HG03103 (cell line): ENCODE measurements around the gene SLC24A4.

Experiments
- ATAC-seq: cut with Tn5 transposase; IDR thresholded peaks from one replicate; pipeline ENCODE4 v1.9.1; 2021; ENCODE audit warnings: low read depth; ENCODE audit not compliant: unreplicated experiment

SLC24A4 gene

DNA sequence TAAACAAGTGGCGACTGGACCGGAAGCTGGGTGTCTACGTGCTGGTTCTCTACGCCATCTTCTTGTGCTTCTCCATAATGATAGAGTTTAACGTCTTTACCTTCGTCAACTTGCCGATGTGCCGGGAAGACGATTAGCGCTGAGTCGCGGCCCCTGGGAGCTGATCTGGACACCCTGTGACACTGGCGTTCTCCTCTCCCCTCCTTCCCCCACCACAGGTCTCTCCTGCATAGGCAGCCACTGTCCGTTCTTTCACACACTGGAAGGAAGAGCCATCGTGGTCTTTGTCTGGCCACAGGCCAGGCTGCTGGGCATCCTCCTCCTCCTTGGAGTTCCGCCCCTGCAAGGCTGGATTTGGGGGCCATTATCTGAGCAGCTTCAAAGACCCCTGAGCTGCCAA lies 170.5 kb downstream of the SLC24A4 start:
- no peak for ATAC-seq

DNA sequence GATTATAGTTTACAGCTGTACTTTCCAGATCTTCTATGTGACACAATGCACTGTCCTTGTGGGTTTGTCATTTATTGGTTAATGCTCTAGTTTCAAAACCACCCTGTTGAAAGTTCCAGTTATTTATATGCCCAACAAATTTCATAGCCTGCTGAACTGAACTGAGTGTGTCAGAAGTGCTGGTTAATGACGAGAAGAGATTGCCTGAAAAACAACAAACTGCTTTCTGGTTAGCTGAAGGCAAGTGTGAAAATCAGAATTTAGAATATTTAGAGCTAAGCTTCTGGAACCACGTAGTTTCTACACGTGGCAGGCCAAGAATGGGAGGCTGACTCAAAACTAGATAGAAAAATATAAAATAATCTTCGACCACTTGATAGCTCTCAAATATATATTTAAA lies 171.5 kb downstream of the SLC24A4 start:
- ATAC-seq, result no peak

DNA sequence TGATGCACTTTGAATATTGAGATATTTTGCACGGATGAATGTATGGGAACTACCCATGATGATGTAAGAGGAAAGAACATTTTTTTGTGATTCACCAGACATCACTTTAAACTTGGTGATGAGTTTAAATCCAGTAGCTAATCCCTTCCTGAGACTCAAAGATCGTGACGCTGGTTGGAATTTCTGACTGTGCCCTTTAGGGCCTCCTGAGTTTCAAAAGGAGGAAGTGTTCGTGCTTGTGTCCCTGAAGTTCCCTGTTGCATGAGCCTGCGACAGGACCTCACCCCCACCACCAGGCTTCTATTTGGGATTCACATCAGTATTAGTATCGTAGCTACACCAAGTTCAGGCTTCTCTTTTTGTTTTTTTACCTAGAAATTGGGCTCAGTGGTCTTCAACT lies 172.1 kb downstream of the SLC24A4 start:
- ATAC-seq, result no peak

DNA sequence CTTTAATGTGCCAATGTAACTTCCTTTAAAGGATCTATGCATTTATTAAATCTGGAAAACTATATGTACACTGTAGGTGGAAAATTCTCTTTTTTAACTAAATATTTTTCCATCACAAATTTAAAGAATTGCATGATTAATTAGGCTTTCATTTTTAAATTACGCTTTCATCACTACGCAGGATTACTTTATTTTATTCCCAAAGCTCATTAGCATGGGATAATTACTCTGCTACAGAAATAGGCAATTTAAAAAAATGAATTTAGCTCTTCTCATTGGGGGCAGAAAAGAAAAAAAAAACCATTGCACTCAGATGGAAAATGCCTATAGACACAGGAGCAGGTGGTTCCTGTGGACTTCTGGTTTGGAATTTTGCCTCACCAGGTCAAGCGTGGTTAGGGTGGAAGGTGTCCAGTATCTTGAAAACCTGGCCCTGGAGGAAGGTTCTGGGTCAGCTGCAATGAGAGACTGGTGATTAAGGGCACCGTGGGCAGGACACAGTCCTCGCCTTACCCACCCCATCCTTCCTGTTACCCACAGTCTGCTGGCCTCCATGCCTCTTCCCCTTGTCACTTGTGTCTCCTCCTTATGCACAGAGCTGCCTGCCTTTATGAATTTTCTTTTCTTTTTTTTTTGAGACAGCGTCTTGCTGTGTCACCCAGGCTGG lies 173.4 kb downstream of the SLC24A4 start:
- no peak for ATAC-seq

DNA sequence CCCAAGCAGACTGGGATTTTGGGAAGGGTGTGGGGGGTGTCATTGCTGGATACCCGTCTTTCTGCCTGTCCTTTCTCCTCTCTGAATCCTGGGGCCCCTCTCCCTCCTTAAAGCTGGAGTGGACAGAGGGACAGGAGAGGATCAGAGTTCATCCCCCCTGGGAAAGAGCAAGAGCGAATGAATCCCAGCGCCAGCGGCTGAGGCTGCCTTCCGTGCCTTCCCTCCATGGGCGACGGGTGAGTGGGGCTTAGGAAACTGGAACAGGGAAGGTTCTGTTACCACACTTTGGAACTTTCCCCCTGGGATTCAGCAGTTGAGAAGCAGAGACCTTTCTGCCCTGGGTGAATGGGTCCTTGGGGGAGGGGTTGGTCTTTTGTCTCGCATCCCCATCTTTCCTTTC lies 174.4 kb downstream of the SLC24A4 start:
- ATAC-seq, result no peak

DNA sequence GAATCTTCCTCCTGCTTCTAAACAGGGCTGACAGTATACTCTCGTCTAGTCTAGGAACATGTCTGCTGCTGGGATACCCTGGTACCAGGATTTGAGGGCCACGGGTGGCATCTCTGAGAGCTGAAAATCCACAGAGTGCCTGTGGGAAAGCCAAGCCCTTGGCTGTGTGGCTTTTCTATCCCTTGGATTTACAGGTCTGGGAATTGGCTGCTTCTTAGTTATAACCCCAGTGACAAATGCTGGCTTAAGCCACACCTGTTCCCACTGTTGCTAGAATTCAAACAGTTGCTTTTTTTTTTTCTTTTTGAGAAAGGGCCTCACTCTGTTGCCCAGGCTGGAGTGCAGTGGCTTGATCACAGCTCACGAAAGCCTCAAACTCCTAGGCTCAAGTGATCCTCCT lies 176.3 kb downstream of the SLC24A4 start:
- ATAC-seq, result no peak

DNA sequence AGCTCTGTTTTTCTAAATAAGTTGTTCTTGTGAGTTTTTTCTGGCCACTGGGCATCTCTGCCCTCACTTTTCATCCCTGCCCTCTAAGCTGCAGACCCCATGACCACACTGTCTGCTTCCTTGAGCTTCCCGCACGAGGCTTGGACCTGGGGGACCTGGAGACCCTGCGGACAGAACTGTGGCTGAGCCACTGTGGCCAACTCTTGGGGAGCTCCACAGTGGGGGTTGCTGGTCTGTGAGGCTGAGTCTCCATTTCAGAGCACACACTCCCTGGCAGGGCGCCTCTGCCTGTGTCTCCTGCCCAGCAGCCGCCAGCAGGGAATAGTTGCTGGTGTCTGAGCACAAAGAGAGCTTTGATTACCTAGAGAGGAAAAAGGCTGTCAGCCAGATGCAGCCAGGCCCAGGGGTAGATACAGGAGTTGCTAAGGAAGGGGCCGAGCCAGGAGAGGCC lies 177.6 kb downstream of the SLC24A4 start:
- no peak for ATAC-seq

DNA sequence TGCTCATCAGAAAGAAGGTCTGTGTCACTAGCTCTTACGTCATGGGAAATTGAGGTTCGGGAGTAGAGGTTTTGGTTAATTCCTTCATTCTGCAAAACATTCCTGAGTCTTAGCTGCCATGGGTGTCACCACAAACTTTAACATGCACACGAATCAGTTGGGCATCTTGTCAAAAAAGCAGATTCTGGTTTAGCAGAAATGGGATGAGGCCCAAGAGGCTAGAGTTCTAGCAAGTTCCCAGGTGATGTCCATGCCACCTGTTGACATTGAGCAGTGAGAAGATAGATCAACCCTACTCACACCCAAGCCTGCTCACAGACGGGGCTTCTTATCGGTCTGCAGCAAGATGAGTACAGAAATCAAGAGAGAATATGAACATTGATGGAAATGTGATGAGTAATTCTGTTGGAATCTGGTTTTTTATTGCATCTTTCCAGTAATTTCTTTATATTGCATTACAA lies 179.0 kb downstream of the SLC24A4 start:
- no peak for ATAC-seq

DNA sequence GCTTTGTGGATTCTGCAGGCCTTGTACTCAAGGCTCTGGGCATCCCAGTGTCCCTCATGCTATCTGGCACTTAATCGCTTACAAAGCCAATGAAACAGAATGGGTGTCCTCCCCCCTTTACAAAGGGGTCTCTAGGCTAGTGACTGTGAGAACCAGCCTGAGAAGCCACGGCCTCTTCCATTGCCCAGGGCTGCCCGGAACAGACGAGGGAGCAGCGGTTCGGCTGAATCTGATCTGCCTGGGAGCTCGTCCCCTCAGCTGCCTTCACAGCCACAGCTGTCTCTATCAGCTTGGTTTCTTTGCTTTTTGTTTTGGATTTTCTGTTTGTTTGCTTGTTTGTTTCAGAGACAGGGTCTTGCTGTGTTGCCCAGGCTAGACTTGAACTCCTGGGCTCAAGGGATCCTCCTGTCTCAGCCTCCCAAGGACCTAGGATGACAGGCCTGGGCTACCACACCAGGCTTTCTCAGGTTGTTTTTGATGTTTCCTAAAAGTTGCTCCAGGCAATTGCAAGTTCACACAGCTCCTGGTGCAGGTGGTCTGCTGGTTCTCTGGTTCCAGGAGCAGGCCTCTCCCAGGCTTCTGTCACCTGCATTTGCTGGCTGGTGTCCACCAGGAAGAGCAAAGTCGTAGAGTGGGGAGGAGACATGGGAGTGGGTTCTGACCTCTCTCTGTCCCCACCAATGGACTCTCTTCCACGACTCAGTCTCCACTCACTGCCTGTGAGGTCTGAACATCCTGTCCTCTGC lies 179.7 kb downstream of the SLC24A4 start:
- ATAC-seq, result no peak

DNA sequence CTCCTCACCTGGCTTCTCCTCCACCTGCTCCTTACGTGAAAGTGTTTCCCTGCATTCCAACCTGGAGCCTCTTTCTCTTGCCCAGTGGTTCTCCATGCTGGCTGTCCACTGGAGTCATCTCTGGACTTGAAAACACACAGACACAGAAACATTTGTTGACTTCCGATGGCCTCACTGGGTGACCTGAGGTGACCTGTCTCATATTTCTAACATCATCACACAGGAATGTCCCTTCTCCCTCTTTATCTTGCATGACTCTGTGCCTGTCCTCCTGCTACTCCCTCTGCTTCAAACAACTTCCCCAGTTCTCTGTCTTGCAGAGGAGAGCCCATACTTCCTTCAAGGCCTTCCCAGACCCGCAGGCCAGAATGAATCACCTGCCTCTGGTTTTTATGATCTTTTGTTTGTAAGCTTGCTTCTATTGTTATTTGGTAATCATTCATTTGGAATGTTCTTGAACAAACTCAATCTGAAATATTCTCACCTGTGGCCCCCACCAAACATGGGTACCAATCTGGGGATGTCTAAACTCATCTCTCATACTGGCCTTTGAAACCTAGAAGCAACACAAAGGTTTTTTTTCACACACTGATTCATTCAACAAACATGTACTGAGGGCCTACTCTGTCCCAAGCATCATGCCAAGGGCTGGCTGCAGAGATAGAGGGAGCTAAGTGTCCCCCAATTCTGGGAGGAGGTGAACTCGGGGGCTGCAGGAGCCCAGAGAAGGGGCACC lies 181.0 kb downstream of the SLC24A4 start:
- no peak for ATAC-seq

DNA sequence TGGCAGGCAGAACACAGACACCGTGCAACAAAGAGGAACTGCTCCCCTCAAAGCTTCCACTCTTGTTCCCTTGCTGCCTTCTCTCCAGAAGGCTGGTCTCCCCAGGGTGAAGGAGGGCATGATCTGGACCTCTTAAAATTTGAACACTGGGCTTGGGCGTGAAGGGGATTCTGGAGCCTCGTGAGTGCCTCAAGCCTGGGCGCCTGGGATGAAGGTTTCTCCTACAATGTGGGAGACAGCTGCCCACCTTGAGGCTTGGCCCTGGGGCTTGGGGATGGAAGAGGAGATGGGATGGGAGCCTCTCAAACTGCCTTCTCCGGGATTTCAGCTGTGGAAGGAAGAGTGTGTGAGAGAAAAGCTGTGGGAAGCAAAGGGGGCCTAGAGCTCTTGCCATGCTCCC lies 182.9 kb downstream of the SLC24A4 start:
- ATAC-seq, result no peak

DNA sequence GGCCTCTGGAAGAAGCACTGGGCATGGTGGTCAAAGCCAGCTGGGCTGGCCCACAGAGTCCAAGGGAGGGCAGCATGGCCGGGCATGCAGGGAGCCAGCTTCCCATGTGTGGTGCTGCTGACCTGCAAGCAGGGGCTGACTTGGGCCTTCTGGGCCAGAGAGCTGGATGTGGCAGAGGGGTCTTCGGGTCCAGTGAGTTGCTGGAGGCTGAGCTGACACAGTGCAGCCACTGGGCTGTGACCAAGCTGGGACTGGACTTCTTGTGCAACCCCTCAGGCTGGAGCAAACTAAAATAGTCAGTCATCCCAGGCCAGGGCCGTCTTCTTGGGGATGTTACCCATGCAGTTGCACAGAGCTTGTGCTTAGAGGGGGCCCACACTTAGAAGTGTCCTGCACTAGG lies 183.3 kb downstream of the SLC24A4 start:
- ATAC-seq, result no peak

DNA sequence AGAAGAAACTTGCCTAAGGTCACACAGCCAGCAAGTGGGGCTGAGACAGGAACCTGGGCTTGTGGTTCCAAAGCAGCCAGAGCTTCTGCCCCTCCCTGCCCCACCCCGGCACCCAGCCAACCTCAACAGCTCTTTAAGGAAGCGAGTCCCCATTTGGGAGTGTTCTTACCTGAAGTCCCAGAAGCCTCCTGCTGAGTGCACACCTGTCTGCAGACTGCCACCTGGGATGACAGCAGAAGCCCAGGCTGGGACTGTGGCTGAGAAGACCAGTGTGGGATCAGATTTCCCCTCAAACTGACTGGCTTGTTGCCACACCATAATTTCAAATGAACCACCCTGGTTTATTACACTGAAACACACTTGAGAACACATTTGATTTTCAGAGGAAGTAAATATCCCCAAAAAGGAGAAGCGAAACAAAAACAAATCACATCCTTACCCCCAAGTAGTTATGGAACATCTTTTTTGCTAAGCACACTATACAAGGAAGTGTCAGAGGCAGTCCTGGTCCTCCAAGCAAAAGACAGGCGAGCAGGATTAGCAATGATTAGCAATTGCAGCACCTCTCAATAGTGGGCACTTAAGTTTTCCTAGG lies 184.3 kb downstream of the SLC24A4 start:
- peak; percentile 51 for ATAC-seq

DNA sequence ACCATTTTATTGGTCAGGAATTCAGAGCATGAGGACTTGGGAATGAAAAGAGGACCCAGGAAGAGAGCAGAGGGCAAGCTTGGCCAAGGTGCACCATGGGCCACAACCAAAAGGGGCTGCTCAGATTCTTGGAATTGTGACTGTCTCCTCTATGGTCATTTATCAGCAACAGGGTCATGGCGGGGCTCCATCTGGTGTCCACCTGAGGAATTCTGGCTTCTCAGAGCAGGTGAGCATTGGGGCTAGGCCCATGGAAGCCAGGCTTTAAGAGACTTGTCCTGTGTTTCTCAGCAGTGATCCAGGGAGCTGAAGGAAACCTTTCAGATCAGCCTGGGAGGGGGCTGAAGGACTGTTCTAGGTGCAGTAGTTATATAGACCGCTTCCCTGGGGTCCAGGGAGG lies 188.0 kb downstream of the SLC24A4 start:
- ATAC-seq, result no peak

DNA sequence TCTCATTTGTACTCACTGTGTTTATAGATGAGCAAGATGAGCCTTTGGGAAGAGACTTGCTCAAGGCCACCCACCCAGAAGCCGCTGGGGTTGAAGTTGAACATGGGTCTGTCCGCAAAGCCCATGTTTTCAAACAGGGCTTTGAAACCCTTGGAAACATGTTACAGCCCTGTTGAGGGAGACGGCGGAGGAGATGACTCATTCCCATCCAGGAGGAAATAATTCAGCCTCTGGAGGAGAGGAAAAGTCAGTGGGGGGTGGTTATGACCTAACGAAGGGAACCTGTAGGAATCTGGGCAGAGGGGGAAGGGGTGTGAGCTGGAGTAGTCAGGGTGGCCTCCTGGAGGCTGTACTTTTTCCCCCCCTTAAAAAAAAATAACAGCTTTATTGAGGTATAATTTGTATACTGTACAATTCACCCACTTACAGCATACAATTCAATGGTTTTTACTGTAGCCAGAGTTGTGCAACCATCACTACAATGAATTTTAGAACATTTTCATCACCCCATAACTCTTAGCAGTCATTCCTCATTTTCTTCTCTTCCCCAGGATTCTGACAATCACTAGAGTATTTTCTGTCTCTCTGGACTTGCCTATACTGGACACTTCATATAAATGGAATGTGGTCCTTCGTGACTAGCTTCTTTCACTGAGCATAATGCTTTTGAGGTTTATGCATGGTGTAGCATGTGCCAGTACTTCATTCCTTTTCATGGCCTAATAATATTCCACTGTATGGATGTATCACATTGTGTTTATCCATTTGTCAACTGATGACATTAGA lies 188.7 kb downstream of the SLC24A4 start:
- ATAC-seq, result no peak

DNA sequence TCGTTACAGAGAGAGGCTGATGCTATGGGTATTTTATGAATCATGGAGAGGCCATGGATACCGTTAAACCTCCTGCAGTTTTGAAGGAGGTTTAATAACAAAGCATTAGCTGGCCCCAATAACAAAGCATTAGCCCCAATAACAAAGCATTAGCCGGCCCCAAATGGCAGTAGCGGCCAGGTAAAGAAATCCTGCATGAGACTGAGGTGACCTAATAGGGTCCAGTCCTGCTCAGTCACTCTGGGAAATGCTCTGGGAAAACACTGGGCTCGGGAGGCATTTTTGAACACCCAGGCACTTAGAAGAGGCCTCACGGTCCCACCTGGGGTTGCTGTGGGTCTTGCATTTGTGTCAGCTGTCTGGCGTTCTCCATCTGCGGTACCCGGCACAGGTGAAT lies 189.8 kb downstream of the SLC24A4 start:
- no peak for ATAC-seq

DNA sequence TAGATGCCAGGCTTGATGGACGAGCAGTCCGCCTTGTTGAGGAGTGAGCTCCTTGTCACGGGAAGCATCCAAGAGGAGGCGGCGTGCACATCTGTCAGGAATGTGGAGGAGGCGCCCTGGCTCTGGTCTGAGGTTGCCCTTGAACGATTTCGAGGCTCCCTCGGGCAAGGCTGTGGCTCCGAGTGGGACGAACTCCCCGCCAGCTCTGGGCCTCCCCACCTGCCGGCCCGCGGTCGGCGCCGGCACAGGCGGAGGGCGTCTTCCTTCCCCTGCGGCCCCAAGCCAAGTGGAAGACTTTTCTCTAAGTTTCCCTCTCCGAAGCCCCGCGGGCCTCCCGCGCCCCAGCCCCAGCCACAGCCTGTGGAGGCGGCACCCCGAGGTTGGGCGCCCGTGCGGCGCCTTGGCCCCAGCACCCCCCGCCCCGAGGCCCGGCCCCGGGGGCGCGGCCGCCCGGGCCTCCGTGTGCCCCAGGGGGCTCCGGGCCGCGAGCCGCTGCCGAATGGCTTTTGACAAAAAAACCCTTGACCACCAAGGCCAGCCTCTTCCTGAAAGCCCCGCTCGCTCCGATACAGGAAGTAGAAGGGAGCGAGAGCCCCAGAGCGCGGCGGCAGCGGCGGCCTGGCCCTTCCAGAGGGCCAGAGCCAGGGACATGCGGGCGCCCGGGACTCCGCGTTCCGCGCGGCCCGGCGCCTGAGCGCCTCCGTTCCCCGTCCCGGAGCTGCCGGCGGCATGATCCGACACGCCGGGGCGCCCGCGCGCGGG lies 190.4 kb downstream of the SLC24A4 start, which contains the start of gene RIN3:
RIN3 (plus strand) TSS at position 578 of the 762 bp plus-strand sequence; CDS start at position 730, 152 bp downstream.
- ATAC-seq, result no peak

DNA sequence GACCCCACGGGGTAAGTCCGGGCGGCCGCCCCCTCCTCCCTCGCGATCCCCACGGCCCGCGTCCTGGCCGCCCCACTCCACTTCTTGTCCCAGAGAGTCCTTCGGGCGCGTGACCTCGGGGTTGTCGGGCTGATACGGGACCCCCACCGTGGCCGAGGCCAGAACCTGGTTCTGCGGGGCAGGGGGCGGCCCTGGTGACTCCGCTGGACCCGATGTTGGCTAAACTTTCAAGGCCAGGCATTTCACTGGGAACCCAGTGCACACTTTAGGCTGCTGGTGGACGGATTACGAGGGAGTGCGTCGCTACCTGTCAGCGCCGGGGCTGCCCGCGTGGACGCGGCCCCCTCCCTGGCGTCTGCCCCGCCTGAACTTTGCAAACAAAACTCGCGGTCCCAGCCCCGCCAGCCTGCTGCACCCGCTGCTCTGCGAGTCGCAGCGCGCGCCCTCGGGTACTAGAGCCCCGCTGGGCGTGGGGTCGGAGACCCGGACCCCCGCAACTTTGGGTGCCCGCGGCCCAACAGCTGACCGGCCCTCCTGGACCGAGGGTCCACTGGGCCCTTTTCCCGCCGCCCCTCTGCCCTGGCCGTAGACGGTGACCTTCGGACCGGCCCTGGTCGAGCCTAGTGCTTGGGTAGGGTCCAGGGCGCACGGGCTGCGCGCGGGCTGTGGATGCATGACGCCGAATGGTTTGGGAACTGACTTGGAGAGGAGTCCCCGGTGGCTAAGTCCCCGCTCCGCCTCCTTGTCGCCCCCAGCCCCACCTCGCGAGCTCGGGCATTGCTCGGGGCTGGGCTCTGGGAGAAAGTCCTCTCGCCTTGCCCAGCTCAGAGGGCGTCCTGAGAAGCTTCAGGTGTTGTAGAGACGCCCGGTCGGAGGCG lies 191.2 kb downstream of the SLC24A4 start:
- ATAC-seq, result no peak
